ENCODE results near the gene RBFOX1.

RBFOX1 gene

GRCh38 chr16:7650431-7650830, 317.8 kb downstream of the RBFOX1 start:
- H3K36me3 ChIP-seq = no peaks in the 10 kb centered on the region
- no peaks in the 10 kb centered on the region for H3K27me3 ChIP-seq
- H3K4me3 ChIP-seq (ENCODE audit: low read depth, low read length) = no peak overlapping the region
- TF ChIP-seq CTCF (IDR thresholded peaks at IDR 0.05; ENCODE audit: low read depth, low read length) = no peak
- H3K9me3 ChIP-seq = no peaks in the 10 kb centered on the region
- no peak for DNase-seq
- no peaks in the 10 kb centered on the region for H3K4me1 ChIP-seq

- no peak overlapping the region for H3K4me3 ChIP-seq (ENCODE audit: low read depth, low read length)
- no peaks in the 10 kb centered on the region for H3K4me1 ChIP-seq
- no peaks in the 10 kb centered on the region for H3K27me3 ChIP-seq
- TF ChIP-seq CTCF (IDR thresholded peaks at IDR 0.05; ENCODE audit: low read depth, low read length) = no peak
- no peaks in the 10 kb centered on the region for H3K9me3 ChIP-seq
- H3K36me3 ChIP-seq = no peaks in the 10 kb centered on the region
- no peak for DNase-seq
These were observed 319.3 kb downstream of the RBFOX1 start for GRCh38 chr16:7651803-7652570.

GRCh38 chr16:7653746-7654461, 321.3 kb downstream of the RBFOX1 start:
- no peaks in the 10 kb centered on the region for H3K4me1 ChIP-seq
- DNase-seq = no peak

GRCh38 chr16:7675628-7676027, 343.0 kb downstream of the RBFOX1 start:
- no peak for DNase-seq

More at GRCh38 chr16:7653746-7654461, 321.3 kb downstream of the RBFOX1 start:
- Histone ChIP-seq H3K9me3 (no peaks in the 10 kb centered on the region), H3K27me3 (no peaks in the 10 kb centered on the region), H3K36me3 (no peaks in the 10 kb centered on the region), H3K4me3 (ENCODE audit: low read depth, low read length) (no peak overlapping the region)
- TF ChIP-seq CTCF (IDR thresholded peaks at IDR 0.05; ENCODE audit: low read depth, low read length) = no peak

GRCh38 chr16:7680296-7680695, 347.7 kb downstream of the RBFOX1 start:
- Histone ChIP-seq H3K4me3 (ENCODE audit: low read depth, low read length) (no peak overlapping the region), H3K9me3 (no peaks in the 10 kb centered on the region; the same call in 1 of the 2 replicates), H3K4me1 (no peaks in the 10 kb centered on the region), H3K36me3 (no peaks in the 10 kb centered on the region), H3K27me3 (no peaks in the 10 kb centered on the region)
- DNase-seq = no peak
- TF ChIP-seq CTCF (IDR thresholded peaks at IDR 0.05; ENCODE audit: low read depth, low read length) = no peak

More at GRCh38 chr16:7675628-7676027, 343.0 kb downstream of the RBFOX1 start:
- no peaks in the 10 kb centered on the region for H3K4me1 ChIP-seq
- H3K36me3 ChIP-seq = no peaks in the 10 kb centered on the region
- no peaks in the 10 kb centered on the region; the same call in 1 of the 2 replicates for H3K9me3 ChIP-seq
- H3K4me3 ChIP-seq (ENCODE audit: low read depth, low read length) = no peak overlapping the region
- H3K27me3 ChIP-seq = no peaks in the 10 kb centered on the region
- no peak for TF ChIP-seq CTCF (IDR thresholded peaks at IDR 0.05; ENCODE audit: low read depth, low read length)

- Histone ChIP-seq H3K9me3 (no peaks in the 10 kb centered on the region; the same call in 1 of the 2 replicates), H3K36me3 (no peaks in the 10 kb centered on the region), H3K4me1 (no peaks in the 10 kb centered on the region), H3K4me3 (ENCODE audit: low read depth, low read length) (no peak overlapping the region), H3K27me3 (no peaks in the 10 kb centered on the region)
- DNase-seq = no peak
- no peak for TF ChIP-seq CTCF (IDR thresholded peaks at IDR 0.05; ENCODE audit: low read depth, low read length)
These were observed 356.2 kb downstream of the RBFOX1 start for GRCh38 chr16:7688811-7689210.

All from BE2C (cell line).